ENCODE measurements around the gene FBXL7. TPM values are rescaled to one million over a fixed set of nuclear protein-coding genes. Genes with fewer than 3 reads are reported as not detected.

Gene FBXL7
- total and polyA plus RNA-seq, 2 experiments from 2014 or later, result 3.2 to 7.5 TPM

DNA sequence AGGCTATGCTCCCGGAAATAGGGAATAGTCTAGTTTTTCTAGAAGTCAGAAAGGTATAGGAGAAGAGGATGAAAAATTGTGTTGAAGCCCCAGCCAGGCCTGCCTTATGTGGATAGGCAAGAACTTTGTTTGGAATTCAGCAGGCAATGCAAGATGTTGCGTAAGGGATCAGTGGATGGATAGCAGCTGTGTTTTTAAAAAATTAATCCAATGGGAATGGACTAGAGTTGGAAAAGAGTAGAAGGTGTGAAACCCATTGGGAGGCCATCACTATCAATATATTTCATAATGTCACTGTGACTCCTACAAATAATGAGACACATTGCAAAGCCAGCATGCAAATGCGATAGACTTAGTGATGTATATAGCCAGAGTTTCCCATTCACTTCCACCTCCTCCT lies 397.7 kb downstream of the FBXL7 start:
- Histone ChIP-seq H3K4me2 (ENCODE audit: unreplicated experiment) (no peak overlapping the region), H3K9me3 (ENCODE audit: low read depth) (no peaks in the 10 kb centered on the region), H3F3A (ENCODE audit: insufficient read depth) (no peaks in the 10 kb centered on the region), H3K27ac (no peak overlapping the region), H2AFZ (no peak overlapping the region), H3K36me3 (ENCODE audit: low read depth) (no peaks in the 10 kb centered on the region), H3K27me3 (replicated peaks; ENCODE audit: insufficient read depth) (no peaks in the 10 kb centered on the region), H3K79me2 (ENCODE audit: insufficient read depth) (no peaks in the 10 kb centered on the region), H3K9me2 (ENCODE audit: insufficient read depth) (no peaks in the 10 kb centered on the region), H4K20me1 (ENCODE audit: insufficient read depth) (no peaks in the 10 kb centered on the region), H3K4me1 (ENCODE audit: insufficient read depth) (no peaks in the 10 kb centered on the region), H3K4me3 (no peak overlapping the region), H3K9ac (no peak overlapping the region)
- TF ChIP-seq EZH2 (IDR thresholded peaks at IDR 0.05; ENCODE audit: insufficient read depth, poor library complexity, severe bottlenecking) (no peak), EZH2phosphoT487 (IDR thresholded peaks at IDR 0.05; ENCODE audit: insufficient read depth, low read depth) (no peak)
- 95 to 96% methylated on average over 3 of the region's 3 CpGs for WGBS, 2 experiments (ENCODE audit: low coverage in 1 of 2, low lambda C conversion rate in 2 of 2, missing lambda C conversion rate in 2 of 2)
- in situ Hi-C loops (cut with MboI), result no loop called here
- DNase-seq, result no peak

DNA sequence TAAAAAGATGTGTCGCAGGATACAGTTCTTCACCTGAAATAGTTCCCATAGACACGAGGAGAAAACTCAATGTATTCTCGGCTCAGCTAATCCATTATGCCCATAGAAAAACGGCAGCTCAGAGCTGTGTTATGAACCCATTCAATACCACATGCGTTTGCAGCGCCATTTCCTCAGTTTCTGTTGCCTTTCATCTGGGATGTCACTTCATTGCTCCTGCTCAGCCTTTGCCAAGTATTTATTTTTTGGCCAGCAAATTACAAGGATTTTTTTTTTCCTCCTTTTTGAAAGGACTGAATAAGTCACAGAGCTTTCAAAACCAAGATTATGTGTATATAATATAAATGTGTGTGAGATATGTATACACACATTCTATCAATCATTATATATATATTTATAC lies 398.7 kb downstream of the FBXL7 start:
- Histone ChIP-seq H3K9ac (no peak overlapping the region), H3K27me3 (replicated peaks; ENCODE audit: insufficient read depth) (no peaks in the 10 kb centered on the region), H2AFZ (no peak overlapping the region), H3K4me1 (ENCODE audit: insufficient read depth) (no peaks in the 10 kb centered on the region), H3K4me2 (ENCODE audit: unreplicated experiment) (no peak overlapping the region), H4K20me1 (ENCODE audit: insufficient read depth) (no peaks in the 10 kb centered on the region), H3F3A (ENCODE audit: insufficient read depth) (no peaks in the 10 kb centered on the region), H3K4me3 (no peak overlapping the region), H3K9me3 (ENCODE audit: low read depth) (no peaks in the 10 kb centered on the region), H3K79me2 (ENCODE audit: insufficient read depth) (no peaks in the 10 kb centered on the region), H3K36me3 (ENCODE audit: low read depth) (no peaks in the 10 kb centered on the region), H3K9me2 (ENCODE audit: insufficient read depth) (no peaks in the 10 kb centered on the region), H3K27ac (no peak overlapping the region)
- in situ Hi-C loops (cut with MboI), result no loop called here
- no peak for TF ChIP-seq EZH2phosphoT487 (IDR thresholded peaks at IDR 0.05; ENCODE audit: insufficient read depth, low read depth)
- no peak for TF ChIP-seq EZH2 (IDR thresholded peaks at IDR 0.05; ENCODE audit: insufficient read depth, poor library complexity, severe bottlenecking)
- no peak for DNase-seq
- 96 to 98% methylated on average over 6 of the region's 6 CpGs for WGBS, 2 experiments (ENCODE audit: low coverage in 1 of 2, low lambda C conversion rate in 2 of 2, missing lambda C conversion rate in 2 of 2)

DNA sequence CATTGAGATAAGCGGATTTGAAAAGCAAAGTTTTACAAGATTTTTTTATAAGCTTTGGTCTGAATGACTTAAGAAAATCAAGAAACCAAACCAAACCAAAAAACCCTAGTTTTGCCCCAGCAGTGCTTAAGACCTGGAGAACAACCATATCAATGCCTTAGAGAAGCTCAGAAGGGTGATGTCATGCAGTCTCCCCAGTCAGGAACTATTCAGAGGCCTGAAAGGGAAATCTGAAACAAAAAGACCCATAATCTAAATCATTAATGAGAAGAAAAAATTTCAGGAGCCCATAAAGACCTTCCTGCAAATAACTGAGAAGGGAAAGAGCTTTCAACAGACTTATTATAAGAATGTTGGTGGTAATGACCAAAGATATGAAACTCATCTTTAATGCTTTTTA lies 399.5 kb downstream of the FBXL7 start:
- Histone ChIP-seq H3K9ac (no peak overlapping the region), H3K9me3 (ENCODE audit: low read depth) (no peaks in the 10 kb centered on the region), H3K79me2 (ENCODE audit: insufficient read depth) (no peaks in the 10 kb centered on the region), H3K27me3 (replicated peaks; ENCODE audit: insufficient read depth) (no peaks in the 10 kb centered on the region), H3K9me2 (ENCODE audit: insufficient read depth) (no peaks in the 10 kb centered on the region), H3K4me1 (ENCODE audit: insufficient read depth) (no peaks in the 10 kb centered on the region), H3K36me3 (ENCODE audit: low read depth) (no peaks in the 10 kb centered on the region), H3F3A (ENCODE audit: insufficient read depth) (no peaks in the 10 kb centered on the region), H4K20me1 (ENCODE audit: insufficient read depth) (no peaks in the 10 kb centered on the region), H2AFZ (no peak overlapping the region), H3K4me3 (no peak overlapping the region), H3K4me2 (ENCODE audit: unreplicated experiment) (no peak overlapping the region), H3K27ac (no peak overlapping the region)
- no peak for DNase-seq
- no peak for TF ChIP-seq EZH2 (IDR thresholded peaks at IDR 0.05; ENCODE audit: insufficient read depth, poor library complexity, severe bottlenecking)
- TF ChIP-seq EZH2phosphoT487 (IDR thresholded peaks at IDR 0.05; ENCODE audit: insufficient read depth, low read depth), result no peak
- 95 to 97% methylated on average over 1 of the region's 1 CpG for WGBS, 2 experiments (ENCODE audit: low coverage in 1 of 2, low lambda C conversion rate in 2 of 2, missing lambda C conversion rate in 2 of 2)
- in situ Hi-C loops (cut with MboI), result no loop called here

DNA sequence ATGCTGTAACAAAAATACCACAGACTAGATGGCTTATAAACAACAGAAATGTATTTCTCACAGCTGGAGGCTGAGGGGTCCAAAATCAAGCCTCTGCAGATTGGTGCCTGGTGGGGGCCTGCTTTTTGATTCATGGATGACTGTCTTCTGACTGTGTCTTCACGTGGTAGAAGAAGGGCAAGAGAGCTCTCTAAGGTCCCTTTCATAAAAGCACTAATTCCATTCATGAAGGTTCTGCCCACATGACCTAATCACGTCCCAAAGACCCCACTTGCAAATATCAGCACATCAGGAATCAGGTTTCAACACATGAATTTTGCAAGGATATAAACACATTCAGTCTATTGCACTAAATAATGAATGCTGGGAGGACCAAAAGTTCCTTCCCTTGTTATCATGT lies 401.2 kb downstream of the FBXL7 start:
- no peak for DNase-seq
- TF ChIP-seq EZH2phosphoT487 (IDR thresholded peaks at IDR 0.05; ENCODE audit: insufficient read depth, low read depth) (no peak), EZH2 (IDR thresholded peaks at IDR 0.05; ENCODE audit: insufficient read depth, poor library complexity, severe bottlenecking) (no peak)
- H3K9me2 ChIP-seq (ENCODE audit: insufficient read depth), result no peaks in the 10 kb centered on the region
- H3K9ac ChIP-seq, result no peak overlapping the region
- H3K27me3 ChIP-seq (replicated peaks; ENCODE audit: insufficient read depth), result no peaks in the 10 kb centered on the region
- in situ Hi-C loops (cut with MboI), result no loop called here
- H3K79me2 ChIP-seq (ENCODE audit: insufficient read depth), result no peaks in the 10 kb centered on the region
- H3K4me1 ChIP-seq (ENCODE audit: insufficient read depth), result peaks cover 4% of the 10 kb centered on the region; the same call in 1 of the 2 replicates
- H3K36me3 ChIP-seq (ENCODE audit: low read depth), result no peaks in the 10 kb centered on the region
- no peaks in the 10 kb centered on the region for H3K9me3 ChIP-seq (ENCODE audit: low read depth)
- no peak overlapping the region for H3K4me3 ChIP-seq
- H3F3A ChIP-seq (ENCODE audit: insufficient read depth), result no peaks in the 10 kb centered on the region
- no peak overlapping the region for H2AFZ ChIP-seq
- H3K4me2 ChIP-seq (ENCODE audit: unreplicated experiment), result no peak overlapping the region
- H4K20me1 ChIP-seq (ENCODE audit: insufficient read depth), result no peaks in the 10 kb centered on the region
- 88 to 90% methylated on average over 2 of the region's 2 CpGs for WGBS, 2 experiments (ENCODE audit: low coverage in 1 of 2, low lambda C conversion rate in 2 of 2, missing lambda C conversion rate in 2 of 2)
- no peak overlapping the region for H3K27ac ChIP-seq

DNA sequence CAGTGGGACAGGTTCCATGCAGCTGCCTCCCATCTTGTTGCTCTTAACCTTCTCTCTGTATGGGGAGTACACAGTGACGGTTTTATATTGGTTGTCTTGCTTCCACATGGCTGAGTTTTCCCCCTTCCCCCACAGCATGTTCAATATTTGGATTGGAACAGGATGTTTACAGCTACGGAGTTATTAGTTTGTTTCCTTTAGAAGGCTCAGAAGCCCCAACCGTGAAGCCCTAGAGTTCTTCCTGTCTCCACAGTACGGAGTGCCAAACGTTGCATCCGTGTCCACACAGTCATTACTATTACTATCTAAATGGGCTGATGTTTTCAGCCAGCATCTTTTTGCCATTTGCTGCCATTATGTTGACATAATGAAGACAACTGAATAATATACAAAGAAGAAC lies 402.1 kb downstream of the FBXL7 start:
- no peak overlapping the region for H2AFZ ChIP-seq
- 69 to 76% methylated on average over 6 of the region's 6 CpGs for WGBS, 2 experiments (ENCODE audit: low coverage in 1 of 2, low lambda C conversion rate in 2 of 2, missing lambda C conversion rate in 2 of 2)
- no peak overlapping the region for H3K4me2 ChIP-seq (ENCODE audit: unreplicated experiment)
- H3F3A ChIP-seq (ENCODE audit: insufficient read depth), result no peaks in the 10 kb centered on the region
- H3K9me2 ChIP-seq (ENCODE audit: insufficient read depth), result no peaks in the 10 kb centered on the region
- no peaks in the 10 kb centered on the region for H3K27me3 ChIP-seq (replicated peaks; ENCODE audit: insufficient read depth)
- H3K4me3 ChIP-seq, result no peak overlapping the region
- in situ Hi-C loops (cut with MboI), result no loop called here
- H3K9me3 ChIP-seq (ENCODE audit: low read depth), result no peaks in the 10 kb centered on the region
- no peak for TF ChIP-seq EZH2phosphoT487 (IDR thresholded peaks at IDR 0.05; ENCODE audit: insufficient read depth, low read depth)
- TF ChIP-seq EZH2 (IDR thresholded peaks at IDR 0.05; ENCODE audit: insufficient read depth, poor library complexity, severe bottlenecking), result no peak
- H3K36me3 ChIP-seq (ENCODE audit: low read depth), result no peaks in the 10 kb centered on the region
- no peaks in the 10 kb centered on the region for H3K79me2 ChIP-seq (ENCODE audit: insufficient read depth)
- no peak overlapping the region for H3K27ac ChIP-seq
- peaks cover 4% of the 10 kb centered on the region; the same call in 1 of the 2 replicates for H3K4me1 ChIP-seq (ENCODE audit: insufficient read depth)
- no peaks in the 10 kb centered on the region for H4K20me1 ChIP-seq (ENCODE audit: insufficient read depth)
- H3K9ac ChIP-seq, result no peak overlapping the region
- DNase-seq, result no peak

Data from GM23248 (cell line).